ENCODE results near the gene RTKN2.
"Not testable (repeated sequence)": the region's sequence is repeated elsewhere in the genome, so short reads cannot be mapped to it uniquely, and the experiment has no call there.

The RTKN2 gene, protein sequence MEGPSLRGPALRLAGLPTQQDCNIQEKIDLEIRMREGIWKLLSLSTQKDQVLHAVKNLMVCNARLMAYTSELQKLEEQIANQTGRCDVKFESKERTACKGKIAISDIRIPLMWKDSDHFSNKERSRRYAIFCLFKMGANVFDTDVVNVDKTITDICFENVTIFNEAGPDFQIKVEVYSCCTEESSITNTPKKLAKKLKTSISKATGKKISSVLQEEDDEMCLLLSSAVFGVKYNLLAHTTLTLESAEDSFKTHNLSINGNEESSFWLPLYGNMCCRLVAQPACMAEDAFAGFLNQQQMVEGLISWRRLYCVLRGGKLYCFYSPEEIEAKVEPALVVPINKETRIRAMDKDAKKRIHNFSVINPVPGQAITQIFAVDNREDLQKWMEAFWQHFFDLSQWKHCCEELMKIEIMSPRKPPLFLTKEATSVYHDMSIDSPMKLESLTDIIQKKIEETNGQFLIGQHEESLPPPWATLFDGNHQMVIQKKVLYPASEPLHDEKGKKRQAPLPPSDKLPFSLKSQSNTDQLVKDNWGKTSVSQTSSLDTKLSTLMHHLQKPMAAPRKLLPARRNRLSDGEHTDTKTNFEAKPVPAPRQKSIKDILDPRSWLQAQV

GRCh38 chr10:62268399-62269114 is at the start of gene RTKN2:
Gene RTKN2, minus strand, starts transcription at chr10:62268844. Its CDS starts 234 bp downstream, at chr10:62268610.
- peak; percentile 20 for DNase-seq (ENCODE audit: low read depth)

DNA sequence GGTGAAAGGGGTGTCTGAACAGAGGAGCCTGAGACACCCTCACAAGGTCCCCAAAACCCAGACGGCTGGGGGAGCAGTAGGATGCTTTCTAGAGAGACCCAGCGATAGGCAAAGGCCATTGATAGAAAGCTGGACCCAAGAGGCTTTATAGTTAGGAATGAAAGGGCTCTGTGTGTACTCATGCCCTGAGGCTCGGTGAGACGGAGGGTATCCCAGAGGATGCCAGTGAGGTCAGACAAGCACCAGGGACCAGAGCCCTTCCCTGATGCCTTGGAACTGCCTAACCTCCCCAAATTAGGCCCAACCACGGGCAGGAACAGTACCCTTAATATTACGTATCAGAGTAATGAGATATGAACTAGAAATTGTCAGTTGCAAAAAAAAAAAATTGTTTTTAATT is 48.6 kb upstream of the RTKN2 start:
- DNase-seq (ENCODE audit: low read depth): no peak

GRCh38 chr10:62309254-62309653 is 40.6 kb upstream of the RTKN2 start:
- no peak for DNase-seq (ENCODE audit: low read depth)

DNA sequence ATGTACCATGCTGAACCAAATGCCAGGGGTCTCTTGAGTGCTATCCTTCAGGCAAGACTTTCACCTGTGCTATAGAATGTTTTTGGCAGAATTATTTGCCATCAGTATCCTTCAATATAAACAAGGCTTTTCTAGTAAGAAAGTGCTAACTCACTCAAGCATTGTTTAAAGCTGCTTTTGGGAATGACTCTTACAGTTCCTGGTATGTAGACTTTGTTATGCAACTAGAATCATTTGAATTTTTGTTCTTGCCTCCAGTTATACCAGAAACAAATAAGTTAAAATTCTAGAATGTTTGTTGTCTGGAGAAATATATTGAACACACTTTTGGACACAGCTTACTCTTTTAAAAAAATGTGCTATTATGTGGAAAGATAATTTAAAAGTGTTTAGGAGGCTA is 39.5 kb upstream of the RTKN2 start:
- DNase-seq (ENCODE audit: low read depth): no peak

DNA sequence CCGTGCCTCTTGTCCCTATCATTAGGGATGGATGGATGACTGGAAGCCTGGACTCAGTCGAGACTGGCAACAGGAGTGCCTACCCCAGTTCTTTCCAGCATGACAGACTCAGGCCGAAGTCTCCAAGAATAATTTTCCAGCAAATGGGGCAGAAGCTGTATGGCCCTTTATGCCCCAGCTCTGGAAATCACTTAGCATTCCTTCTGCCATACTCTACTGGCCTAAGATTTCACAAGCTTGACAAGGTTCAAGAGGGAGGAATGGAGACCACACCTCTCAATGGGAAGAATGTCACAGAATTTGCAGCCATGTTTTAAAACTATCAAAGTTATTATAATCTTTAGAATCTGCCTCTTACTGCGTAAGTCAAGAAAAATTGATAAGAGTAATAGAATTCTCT is 39.0 kb upstream of the RTKN2 start:
- no peak for DNase-seq (ENCODE audit: low read depth)

DNA sequence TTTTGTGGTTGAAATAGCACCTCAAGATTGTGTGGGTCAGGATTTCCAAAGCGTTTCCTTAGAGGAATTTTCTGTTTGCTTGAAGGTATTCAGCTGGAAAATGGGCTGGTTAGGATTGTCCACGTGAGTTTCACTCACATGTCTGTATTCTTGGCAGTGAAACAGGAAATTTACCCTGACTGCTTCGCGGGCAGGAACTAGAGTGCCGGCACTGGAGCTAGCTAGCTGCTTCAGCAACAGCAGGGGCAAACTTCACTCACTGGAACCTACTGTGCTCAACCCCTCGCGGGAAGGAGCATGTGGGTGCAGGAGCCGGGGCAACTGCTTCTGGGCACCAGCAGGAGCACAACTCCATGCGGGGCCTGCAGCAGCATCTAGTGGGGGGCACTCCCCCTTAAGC is 38.0 kb upstream of the RTKN2 start:
- DNase-seq (ENCODE audit: low read depth): no peak

DNA sequence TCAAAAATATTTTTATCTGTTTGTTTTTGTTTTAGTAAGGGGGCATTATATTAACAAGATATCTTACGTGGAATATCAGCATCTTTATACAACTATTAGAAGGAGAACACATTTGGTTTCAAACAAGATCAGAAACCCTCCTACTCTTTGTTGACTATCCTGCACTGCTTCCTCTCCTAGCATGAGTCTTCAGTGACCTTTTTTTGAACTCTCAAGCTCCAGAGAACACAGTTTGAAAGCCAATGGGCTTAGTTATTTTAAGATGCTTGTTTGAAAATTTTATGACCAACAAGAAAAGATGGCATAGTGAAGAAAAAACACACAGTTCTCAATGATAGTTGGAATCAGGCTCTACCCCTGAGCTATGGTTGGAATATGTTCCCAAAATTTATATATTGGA is 37.2 kb upstream of the RTKN2 start:
- no peak for DNase-seq (ENCODE audit: low read depth)

- no peak for DNase-seq (ENCODE audit: low read depth)
Measured at GRCh38 chr10:62303922-62304321, 35.3 kb upstream of the RTKN2 start.

DNA sequence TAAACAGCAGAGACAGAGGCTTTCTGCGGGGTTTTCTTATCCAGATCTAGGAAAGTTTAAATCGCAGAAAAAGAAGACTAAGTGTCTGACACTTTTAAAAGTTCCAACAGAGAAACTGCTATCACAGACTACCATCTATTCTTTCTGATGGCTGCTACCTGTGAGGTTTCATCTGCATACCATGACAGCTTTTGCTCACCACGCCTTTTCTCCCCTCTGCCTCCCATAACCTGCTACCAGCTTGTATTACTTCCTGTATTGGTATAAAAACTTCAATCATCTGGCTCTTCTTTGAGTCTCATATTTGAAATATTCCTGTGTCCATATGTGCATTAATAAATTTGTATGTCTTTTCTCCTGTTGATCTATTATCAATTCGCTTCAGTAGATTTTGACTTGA is 34.1 kb upstream of the RTKN2 start:
- DNase-seq (ENCODE audit: low read depth): no peak

GRCh38 chr10:62297857-62298256 is 29.2 kb upstream of the RTKN2 start:
- DNase-seq (ENCODE audit: low read depth): no peak

DNA sequence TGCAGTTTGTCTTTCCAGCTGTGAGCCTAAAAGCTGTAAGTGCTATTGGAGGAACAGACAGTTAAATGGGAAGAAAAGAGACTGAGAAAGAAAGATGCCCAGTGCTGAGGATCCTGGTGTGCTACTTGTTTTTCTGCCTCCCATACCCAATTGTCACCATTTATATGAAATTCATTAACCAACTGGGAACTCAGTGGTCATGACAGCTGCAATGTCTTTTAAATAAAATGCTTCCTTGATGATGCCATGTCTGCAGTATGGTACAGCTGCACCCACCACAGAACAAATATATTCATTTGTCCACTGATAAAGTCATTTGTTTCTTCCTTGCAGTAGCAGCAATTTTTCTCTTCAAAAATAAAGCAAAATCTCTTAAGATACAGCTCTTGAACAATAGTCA is 15.6 kb upstream of the RTKN2 start:
- no peak for DNase-seq (ENCODE audit: low read depth)

DNA sequence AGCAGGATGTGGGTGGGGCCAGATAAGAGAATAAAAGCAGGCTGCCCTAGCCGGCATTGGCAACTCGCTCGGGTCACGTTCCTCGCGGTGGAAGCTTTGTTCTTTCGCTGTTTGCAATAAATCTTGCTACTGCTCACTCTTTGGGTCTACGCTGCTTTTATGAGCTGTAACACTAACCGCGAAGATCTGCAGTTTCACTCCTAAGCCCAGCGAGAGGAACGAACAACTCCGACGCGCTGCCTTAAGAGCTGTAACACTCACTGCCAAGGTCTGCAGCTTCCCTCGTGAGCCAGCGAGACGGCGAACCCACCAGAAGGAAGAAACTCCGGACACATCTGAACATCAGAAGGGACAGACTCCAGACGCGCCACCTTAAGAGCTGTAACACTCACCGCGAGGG is 12.7 kb upstream of the RTKN2 start:
- DNase-seq (ENCODE audit: low read depth): not testable (repeated sequence)

DNA sequence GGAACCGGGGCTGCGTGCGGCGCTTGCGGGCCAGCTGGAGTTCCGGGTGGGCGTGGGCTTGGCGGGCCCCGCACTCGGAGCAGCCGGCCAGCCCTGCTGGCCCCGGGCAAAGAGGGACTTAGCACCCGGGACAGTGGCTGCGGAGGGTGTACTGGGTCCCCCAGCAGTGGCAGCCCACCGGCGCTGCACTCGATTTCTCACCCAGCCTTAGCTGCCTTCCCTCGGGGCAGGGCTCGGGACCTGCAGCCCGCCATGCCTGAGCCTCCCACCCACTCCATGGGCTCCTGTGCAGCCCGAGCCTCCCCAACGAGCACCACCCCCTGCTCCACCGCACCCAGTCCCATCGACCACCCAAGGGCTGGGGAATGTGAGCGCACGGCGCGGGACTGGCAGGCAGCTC is 11.7 kb upstream of the RTKN2 start:
- DNase-seq (ENCODE audit: low read depth): not testable (repeated sequence)

- DNase-seq (ENCODE audit: low read depth): no peak
Measured at GRCh38 chr10:62278441-62278910, 9.8 kb upstream of the RTKN2 start.

GRCh38 chr10:62277971-62278370 is 9.3 kb upstream of the RTKN2 start:
- DNase-seq (ENCODE audit: low read depth): no peak

DNA sequence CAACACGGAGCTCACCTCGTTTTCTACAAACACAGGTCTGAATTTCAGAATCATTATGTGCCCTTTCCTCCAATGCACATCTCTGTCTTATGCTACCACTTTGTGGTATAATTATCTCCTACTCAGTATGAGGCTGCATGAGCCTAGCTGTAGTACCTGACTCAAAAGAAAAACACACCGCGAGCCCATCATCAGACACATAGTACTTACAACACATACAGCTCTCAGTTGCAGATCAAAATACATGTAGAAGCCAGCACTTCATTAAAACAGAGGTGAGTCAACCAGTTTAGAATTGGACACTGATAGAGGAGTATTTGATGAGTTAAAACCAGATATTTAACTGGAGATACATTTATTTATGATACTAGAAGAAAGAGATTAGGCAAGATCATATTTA is 1.4 kb upstream of the RTKN2 start:
- DNase-seq (ENCODE audit: low read depth): no peak

DNA sequence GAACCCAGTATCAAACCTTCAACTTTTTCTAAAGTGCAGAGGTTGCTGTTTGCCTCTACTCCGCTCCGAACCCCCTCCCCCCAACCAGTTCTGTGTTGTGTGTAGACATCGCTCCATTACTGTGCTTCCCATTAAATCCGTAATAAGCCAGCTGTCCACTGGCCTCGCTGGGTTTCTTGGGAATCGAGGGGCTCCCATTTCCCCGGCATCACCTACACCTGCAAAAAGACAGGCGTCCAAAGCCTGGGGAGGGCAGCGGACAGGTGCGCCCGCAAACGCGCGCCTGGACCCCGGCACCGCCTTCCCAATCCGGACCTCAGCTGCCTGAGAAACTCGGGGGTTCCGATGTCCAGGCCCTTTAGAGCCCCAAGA is 631 bp downstream of the RTKN2 start:
- no peak for DNase-seq (ENCODE audit: low read depth)

DNA sequence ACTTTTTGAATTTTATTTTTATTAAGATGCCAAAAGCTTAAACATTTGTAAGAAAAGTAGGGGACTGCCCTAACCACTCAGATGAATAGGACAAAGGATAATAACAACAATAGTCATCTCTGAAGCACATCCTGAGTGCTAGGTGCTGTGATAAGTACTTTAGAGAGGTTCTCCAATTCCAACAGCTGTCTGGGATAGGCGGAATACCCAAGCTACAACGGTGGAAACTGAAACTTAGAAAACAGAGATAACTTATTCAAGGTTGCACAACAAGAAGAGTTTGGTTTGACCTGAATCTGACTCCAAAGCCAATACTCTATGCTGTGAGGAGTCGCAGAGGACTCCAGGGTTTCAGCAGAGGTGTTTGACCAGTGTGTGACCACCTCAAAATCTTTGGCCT is 2.0 kb downstream of the RTKN2 start:
- no peak for DNase-seq (ENCODE audit: low read depth)

DNA sequence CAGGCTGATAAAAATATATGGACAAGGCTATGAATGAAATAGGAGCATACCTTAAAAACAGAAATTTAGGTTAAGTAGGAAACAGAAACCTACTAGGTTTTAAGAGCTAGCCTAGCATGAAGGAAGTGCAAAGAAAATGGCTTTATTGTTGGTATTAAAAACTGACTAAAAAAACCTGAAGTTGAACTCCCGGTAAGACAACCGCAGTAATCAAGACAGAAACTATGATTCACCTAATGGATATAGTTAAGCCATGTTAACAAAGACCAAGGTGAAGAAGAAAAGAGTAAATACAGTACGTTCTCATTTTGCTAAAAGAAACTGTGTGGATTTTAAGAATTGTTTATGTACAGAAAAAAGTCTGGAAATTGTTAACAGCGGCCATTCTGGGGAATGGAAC is 2.5 kb downstream of the RTKN2 start:
- DNase-seq (ENCODE audit: low read depth): no peak

DNA sequence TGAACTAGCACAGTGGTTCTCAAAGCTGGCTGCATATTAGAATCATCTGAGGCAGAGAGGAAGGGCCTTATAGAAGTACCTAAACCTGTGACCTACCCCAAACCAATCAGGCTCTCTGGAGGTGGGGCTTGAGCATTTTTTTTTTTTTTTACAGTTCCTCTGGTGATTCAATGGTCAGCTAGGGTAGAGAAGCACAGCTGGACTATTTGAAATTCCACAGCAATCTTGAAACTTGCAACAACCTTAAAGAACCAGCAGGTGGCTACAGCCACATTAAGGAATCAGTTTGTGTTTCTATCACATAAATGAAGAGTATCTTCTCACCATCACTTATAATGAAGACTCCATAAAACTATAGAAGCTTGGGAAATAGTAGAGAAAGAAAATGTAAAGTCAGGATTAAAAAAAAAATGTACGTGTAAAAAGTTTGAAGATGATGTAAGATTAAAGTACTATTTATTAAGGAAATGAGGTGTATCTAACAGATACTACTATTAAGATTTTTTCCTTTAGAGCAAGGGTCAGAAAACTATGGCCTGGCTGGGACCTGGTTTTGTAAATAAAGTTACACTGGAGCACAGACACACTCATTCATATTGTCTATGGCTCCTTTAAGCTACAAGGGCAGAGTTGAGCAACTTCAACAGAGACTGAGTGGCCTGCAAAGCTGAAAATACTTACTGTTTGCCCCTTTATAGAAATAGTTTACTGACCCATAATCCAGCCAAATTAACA is 3.8 kb downstream of the RTKN2 start:
- DNase-seq (ENCODE audit: low read depth): no peak

- DNase-seq (ENCODE audit: low read depth): no peak
Measured at GRCh38 chr10:62264126-62264525, 4.5 kb downstream of the RTKN2 start.

GRCh38 chr10:62261666-62262065 is 7.0 kb downstream of the RTKN2 start:
- no peak for DNase-seq (ENCODE audit: low read depth)
